HCT116 (cell line): Measurements from ENCODE around the gene PLEKHG1. TPM values are rescaled to one million over a fixed set of nuclear protein-coding genes. Genes with fewer than 3 reads are reported as not detected.

ENCODE experiments used
- ATAC-seq: fragments of 200-7000 bp; cut with Tn5 transposase; 2 replicates; pipeline ENCODE4 v1.9.1; 2020; ENCODE audit warnings: mild to moderate bottlenecking, moderate library complexity
- BruUV-seq: library from RNA; stranded (reverse); fragments of 400-500 nt; replicated peaks from 2 replicates; lab custom pipeline; 2021; lab: Mats Ljungman, UMichigan
- CTCF ChIA-PET: fragments of 300-600 bp; sonication (Branson Sonifier 250); formaldehyde crosslinking; loops from one replicate; lab custom pipeline; 2021; ENCODE audit warnings: antibody characterized with exemption; lab: Charles Lee
- POLR2A ChIA-PET: fragments of 300-600, 350-600 bp; sonication (Branson Sonifier 250); formaldehyde crosslinking; loops from one replicate; lab custom pipeline; 2021; ENCODE audit warnings: antibody characterized with exemption; lab: Charles Lee
- RAD21 ChIA-PET, 2 experiments: fragments of 300-600 bp; sonication (Branson Sonifier 250); formaldehyde crosslinking; loops; one replicate each; lab custom pipeline; 2023; ENCODE audit warnings: low total read pairs in 2 of 2; ENCODE audit not compliant: uncharacterized antibody in 2 of 2, unreplicated experiment in 2 of 2, low non-redundant PET in 1 of 2; lab: Charles Lee
- DNase-seq: peaks from one replicate; pipeline ENCODE4 v3.0.0-alpha.2; 2010; ENCODE audit warnings: low read depth, low spot score
- H2AFZ ChIP-seq: fragments of 200-600 bp; shearing (Covaris generic), sonication (generic); 2 replicates; pipeline ENCODE4 v1.6.1; 2017; ENCODE audit warnings: low read depth, mixed run types, mixed read lengths, antibody characterized with exemption, low read length; ENCODE audit not compliant: poor library complexity, severe bottlenecking
- H3K27ac ChIP-seq: 2 replicates; pipeline ENCODE4 v1.5.1; 2012; ENCODE audit warnings: low read depth, low read length
- H3K27me3 ChIP-seq: fragments of 200-600 bp; sonication (generic); 2 replicates; pipeline ENCODE4 v1.6.1; 2016; ENCODE audit warnings: mixed run types, low read length, mixed read lengths; ENCODE audit not compliant: insufficient read depth
- H3K36me3 ChIP-seq, 2 experiments: fragments of 200-500 bp in 1 of 2; fragments of 200-600 bp in 1 of 2; sonication (Bioruptor generic) in 1 of 2; sonication (generic) in 1 of 2; 2 replicates each; pipeline versions ENCODE4 v1.5.1 to v1.6.1; 2014 to 2016; ENCODE audit warnings: low read length in 2 of 2, inconsistent platforms in 1 of 2, mixed read lengths in 1 of 2, mixed run types in 1 of 2; ENCODE audit not compliant: insufficient read depth in 2 of 2, control insufficient read depth in 1 of 2
- H3K4me1 ChIP-seq, 2 experiments: fragments of 200-600 bp in 1 of 2; sonication (generic) in 1 of 2; 2 replicates each; pipeline versions ENCODE4 v1.5.1 to v1.6.1; 2012 to 2017; ENCODE audit warnings: low read length in 2 of 2, inconsistent platforms in 1 of 2, mild to moderate bottlenecking in 1 of 2, mixed read lengths in 1 of 2, mixed run types in 1 of 2, moderate library complexity in 1 of 2; ENCODE audit not compliant: insufficient read depth in 2 of 2, control insufficient read depth in 1 of 2
- H3K4me2 ChIP-seq: fragments of 200-600 bp; sonication (generic); 2 replicates; pipeline ENCODE4 v1.6.1; 2017; ENCODE audit warnings: mixed run types, low read length, mixed read lengths
- H3K4me3 ChIP-seq, 2 experiments: fragments of 200-600 bp in 1 of 2; sonication (generic) in 1 of 2; replicated peaks in 1 of 2; 2 replicates each; pipeline ENCODE4 v1.5.1; 2011 to 2016; ENCODE audit warnings: low read length in 2 of 2, control low read depth in 1 of 2, low read depth in 1 of 2, mild to moderate bottlenecking in 1 of 2, mixed read lengths in 1 of 2, mixed run types in 1 of 2
- H3K79me2 ChIP-seq: fragments of 200-600 bp; sonication (generic); 2 replicates; pipeline ENCODE4 v1.6.1; 2017; ENCODE audit warnings: mild to moderate bottlenecking, mixed run types, low read length, moderate library complexity, mixed read lengths; ENCODE audit not compliant: insufficient read depth
- H3K9ac ChIP-seq: fragments of 200-600 bp; sonication (generic); 2 replicates; pipeline ENCODE4 v1.6.1; 2016; ENCODE audit warnings: low read length, mixed read lengths
- H3K9me2 ChIP-seq: fragments of 200-600 bp; sonication (generic), shearing (Covaris generic); 2 replicates; pipeline ENCODE4 v1.6.1; 2017; ENCODE audit warnings: mixed run types, mild to moderate bottlenecking, moderate library complexity; ENCODE audit not compliant: insufficient read depth
- H3K9me3 ChIP-seq, 2 experiments: fragments of 200-500 bp in 1 of 2; fragments of 200-600 bp in 1 of 2; sonication (Bioruptor generic) in 1 of 2; sonication (generic) in 1 of 2; 2 replicates each; pipeline ENCODE4 v1.6.1; 2014 to 2017; ENCODE audit warnings: low read length in 2 of 2, mixed read lengths in 2 of 2, inconsistent platforms in 1 of 2, low read depth in 1 of 2, mild to moderate bottlenecking in 1 of 2, mixed run types in 1 of 2, moderate library complexity in 1 of 2; ENCODE audit not compliant: control insufficient read depth in 1 of 2, insufficient read depth in 1 of 2
- H4K20me1 ChIP-seq: fragments of 200-600 bp; sonication (generic), shearing (Covaris generic); 2 replicates; pipeline ENCODE4 v1.6.1; 2017; ENCODE audit warnings: mixed run types, mild to moderate bottlenecking, moderate library complexity; ENCODE audit not compliant: insufficient read depth
- ATF3 ChIP-seq: IDR thresholded peaks from 2 replicates; pipeline ENCODE4 v1.6.1; 2012
- CBX3 ChIP-seq: IDR thresholded peaks from 2 replicates; pipeline ENCODE4 v1.6.1; 2012; ENCODE audit warnings: low read depth
- EGR1 ChIP-seq: IDR thresholded peaks from 2 replicates; pipeline ENCODE4 v1.6.1; 2012; ENCODE audit warnings: low read depth
- EZH2 ChIP-seq: fragments of 200-600 bp; sonication (generic); IDR thresholded peaks from 2 replicates; pipeline ENCODE4 v1.6.1; 2017; ENCODE audit warnings: antibody characterized with exemption, mixed run types
- FOSL1 ChIP-seq: IDR thresholded peaks from 2 replicates; pipeline ENCODE4 v1.6.1; 2012; ENCODE audit warnings: low read depth
- JUND ChIP-seq: IDR thresholded peaks from 2 replicates; pipeline ENCODE4 v1.6.1; 2012
- POLR2A ChIP-seq: IDR thresholded peaks from 2 replicates; pipeline ENCODE4 v1.7.0; 2011; ENCODE audit warnings: borderline replicate concordance; ENCODE audit not compliant: insufficient read depth, insufficient read length; ENCODE audit errors: extremely low read depth
- RAD21 ChIP-seq: IDR thresholded peaks from 2 replicates; pipeline ENCODE4 v1.6.1; 2012; ENCODE audit warnings: low read depth, mild to moderate bottlenecking
- SIN3A ChIP-seq: IDR thresholded peaks from 2 replicates; pipeline ENCODE4 v1.6.1; 2012; ENCODE audit warnings: low read depth
- SP1 ChIP-seq: IDR thresholded peaks from 2 replicates; pipeline ENCODE4 v1.6.1; 2012; ENCODE audit warnings: low read depth
- TCF7L2 ChIP-seq: IDR thresholded peaks from 2 replicates; pipeline ENCODE4 v1.7.0; 2011; ENCODE audit warnings: borderline replicate concordance, inconsistent platforms; ENCODE audit not compliant: insufficient read depth, insufficient read length; ENCODE audit errors: extremely low read depth
- YY1 ChIP-seq: IDR thresholded peaks from 2 replicates; pipeline ENCODE4 v1.6.1; 2011; ENCODE audit warnings: low read length, low read depth, moderate library complexity, mild to moderate bottlenecking; ENCODE audit not compliant: insufficient replicate concordance; ENCODE audit errors: extremely low read depth
- ZBTB33 ChIP-seq: IDR thresholded peaks from 2 replicates; pipeline ENCODE4 v1.6.1; 2011; ENCODE audit warnings: mild to moderate bottlenecking, low read length, moderate library complexity; ENCODE audit not compliant: insufficient replicate concordance; ENCODE audit errors: extremely low read depth
- ZFX ChIP-seq: fragments of 450-650 bp; IDR thresholded peaks from 2 replicates; pipeline ENCODE4 v1.6.1; 2017
- ZNF274 ChIP-seq: fragments of 200-500 bp; sonication (Bioruptor generic); IDR thresholded peaks from 2 replicates; pipeline ENCODE4 v1.6.1; 2014; ENCODE audit warnings: mild to moderate bottlenecking, low read depth, low read length, inconsistent platforms
- intact Hi-C: fragments of 100-400 bp; cut with micrococcal nuclease; formaldehyde crosslinking; loops from 2 replicates; pipeline ENCODE4 v1.10.0; 2022
- total RNA-seq: library from RNA; stranded (reverse); gene quantifications from one replicate; pipeline ENCODE4 v1.2.1, GENCODE V29; 2021; ENCODE audit not compliant: unreplicated experiment

Gene PLEKHG1
- total RNA-seq, 1 experiment from 2014 or later, result 10.4 TPM

GRCh38 chr6:150610584-150610983 lies 10.9 kb downstream of the PLEKHG1 start:
- H3K27me3 ChIP-seq, result no peaks in the 10 kb centered on the region
- no TSS peak for BruUV-seq
- H3K4me3 ChIP-seq, result no peak overlapping the region
- TF ChIP-seq POLR2A (no peak), ZFX (no peak), CBX3 (no peak), EGR1 (no peak), JUND (no peak), FOSL1 (no peak), TCF7L2 (no peak), ZBTB33 (no peak), RAD21 (no peak), ZNF274 (no peak), EZH2 (no peak), YY1 (no peak), SIN3A (no peak), SP1 (no peak), ATF3 (no peak)
- CTCF ChIA-PET, result no interaction called here
- H4K20me1 ChIP-seq, result no peaks in the 10 kb centered on the region
- intact Hi-C loops, result no loop called here
- H3K9me2 ChIP-seq, result no peaks in the 10 kb centered on the region
- ATAC-seq (no peak), DNase-seq (no peak)
- no peak overlapping the region for H3K9ac ChIP-seq
- no peak overlapping the region for H2AFZ ChIP-seq
- RAD21 ChIA-PET, result no interaction called here
- no peaks in the 10 kb centered on the region for H3K9me3 ChIP-seq
- H3K27ac ChIP-seq, result no peak overlapping the region
- POLR2A ChIA-PET, result interaction anchor here (2.2 kb wide), 1 partner anchor 9 kb away, joined by 5 read pairs; no protein-coding TSS in a partner anchor
- no peaks in the 10 kb centered on the region for H3K4me1 ChIP-seq
- H3K36me3 ChIP-seq, result no peaks in the 10 kb centered on the region
- H3K4me2 ChIP-seq, result no peak overlapping the region
- H3K79me2 ChIP-seq, result no peaks in the 10 kb centered on the region
